ENCODE data around the gene EME1.

The EME1 gene

GRCh38 chr17:50429793-50430192 is 56.8 kb downstream of the EME1 start:
- H3K4me3 ChIP-seq (ENCODE audit: low read depth, low read length): no peak overlapping the region
- H3K4me1 ChIP-seq: peaks cover 5% of the 10 kb centered on the region; the same call in 1 of the 2 replicates
- no peak for DNase-seq
- no peaks in the 10 kb centered on the region for H3K27me3 ChIP-seq
- H3K36me3 ChIP-seq: no peaks in the 10 kb centered on the region
- H3K9me3 ChIP-seq: no peaks in the 10 kb centered on the region
- TF ChIP-seq, protein P1, sequence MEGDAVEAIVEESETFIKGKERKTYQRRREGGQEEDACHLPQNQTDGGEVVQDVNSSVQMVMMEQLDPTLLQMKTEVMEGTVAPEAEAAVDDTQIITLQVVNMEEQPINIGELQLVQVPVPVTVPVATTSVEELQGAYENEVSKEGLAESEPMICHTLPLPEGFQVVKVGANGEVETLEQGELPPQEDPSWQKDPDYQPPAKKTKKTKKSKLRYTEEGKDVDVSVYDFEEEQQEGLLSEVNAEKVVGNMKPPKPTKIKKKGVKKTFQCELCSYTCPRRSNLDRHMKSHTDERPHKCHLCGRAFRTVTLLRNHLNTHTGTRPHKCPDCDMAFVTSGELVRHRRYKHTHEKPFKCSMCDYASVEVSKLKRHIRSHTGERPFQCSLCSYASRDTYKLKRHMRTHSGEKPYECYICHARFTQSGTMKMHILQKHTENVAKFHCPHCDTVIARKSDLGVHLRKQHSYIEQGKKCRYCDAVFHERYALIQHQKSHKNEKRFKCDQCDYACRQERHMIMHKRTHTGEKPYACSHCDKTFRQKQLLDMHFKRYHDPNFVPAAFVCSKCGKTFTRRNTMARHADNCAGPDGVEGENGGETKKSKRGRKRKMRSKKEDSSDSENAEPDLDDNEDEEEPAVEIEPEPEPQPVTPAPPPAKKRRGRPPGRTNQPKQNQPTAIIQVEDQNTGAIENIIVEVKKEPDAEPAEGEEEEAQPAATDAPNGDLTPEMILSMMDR (IDR thresholded peaks at IDR 0.05; ENCODE audit: low read depth, low read length): no peak
